PC-3 (cell line): ENCODE results near the gene FAM43A. TPM values are rescaled to one million over a fixed set of nuclear protein-coding genes. Genes with fewer than 3 reads are reported as not detected.

ENCODE experiments used
- ATAC-seq: fragments of 200-7000 bp; cut with Tn5 transposase; 2 replicates; pipeline ENCODE4 v1.9.1; 2020; ENCODE audit warnings: mild to moderate bottlenecking, moderate library complexity
- BruUV-seq: library from RNA; stranded (reverse); fragments of 400-500 nt; replicated peaks from 2 replicates; lab custom pipeline; 2021; lab: Mats Ljungman, UMichigan
- CTCF ChIA-PET: fragments of 300-600 bp; sonication (Branson Sonifier 250); formaldehyde crosslinking; loops from one replicate; lab custom pipeline; 2022; ENCODE audit warnings: antibody characterized with exemption; lab: Charles Lee
- POLR2A ChIA-PET: fragments of 300-600 bp; sonication (Branson Sonifier 250); formaldehyde crosslinking; loops from one replicate; lab custom pipeline; 2022; ENCODE audit warnings: antibody characterized with exemption; ENCODE audit not compliant: unreplicated experiment; lab: Charles Lee
- DNase-seq: peaks from one replicate; pipeline ENCODE4 v3.0.0-alpha.2; 2015
- H2AFZ ChIP-seq: fragments of 300-600 bp; sonication (generic); 2 replicates; pipeline ENCODE4 v1.6.0; 2016; ENCODE audit warnings: antibody characterized with exemption, low read length
- H3F3A ChIP-seq: fragments of 300-600 bp; sonication (generic); one replicate; pipeline ENCODE4 v1.6.0; 2017; ENCODE audit warnings: antibody characterized with exemption, low read length, control low read depth, mild to moderate bottlenecking; ENCODE audit not compliant: unreplicated experiment
- H3K27ac ChIP-seq: fragments of 300-600 bp; sonication (generic); 2 replicates; pipeline ENCODE4 v1.5.1; 2016; ENCODE audit warnings: mild to moderate bottlenecking, low read length
- H3K27me3 ChIP-seq: fragments of 300-600 bp; sonication (generic); 2 replicates; pipeline ENCODE4 v1.6.1; 2016; ENCODE audit warnings: low read length, mixed read lengths
- H3K36me3 ChIP-seq: fragments of 300-600 bp; sonication (generic); 2 replicates; pipeline ENCODE4 v1.6.1; 2016; ENCODE audit warnings: low read depth, mixed run types, low read length, mixed read lengths
- H3K4me1 ChIP-seq: fragments of 300-600 bp; sonication (generic); 2 replicates; pipeline ENCODE4 v1.5.1; 2016; ENCODE audit warnings: low read length; ENCODE audit not compliant: insufficient read depth
- H3K4me2 ChIP-seq: fragments of 300-600 bp; sonication (generic); 2 replicates; pipeline ENCODE4 v1.6.0; 2016; ENCODE audit warnings: low read length
- H3K4me3 ChIP-seq: fragments of 300-600 bp; sonication (generic); 2 replicates; pipeline ENCODE4 v1.5.1; 2016; ENCODE audit warnings: mild to moderate bottlenecking, low read length, mixed read lengths
- H3K79me2 ChIP-seq: fragments of 300-600 bp; sonication (generic); 2 replicates; pipeline ENCODE4 v1.6.1; 2017; ENCODE audit warnings: low read length, mixed read lengths
- H3K9ac ChIP-seq: fragments of 300-600 bp; sonication (generic); 2 replicates; pipeline ENCODE4 v1.6.0; 2016; ENCODE audit warnings: mild to moderate bottlenecking, low read length
- H3K9me2 ChIP-seq: fragments of 300-600 bp; sonication (generic); replicated peaks from 2 replicates; pipeline ENCODE4 v1.6.1; 2016; ENCODE audit warnings: mixed run types, low read length, mixed read lengths
- H3K9me3 ChIP-seq: fragments of 300-600 bp; sonication (generic); 2 replicates; pipeline ENCODE4 v1.6.1; 2016; ENCODE audit warnings: low read length, mixed read lengths
- H4K20me1 ChIP-seq: fragments of 300-600 bp; sonication (generic); 2 replicates; pipeline ENCODE4 v1.6.1; 2016; ENCODE audit warnings: low read length, mixed read lengths
- EZH2 ChIP-seq: fragments of 300-600 bp; sonication (generic); IDR thresholded peaks from one replicate; pipeline ENCODE4 v1.6.1; 2017; ENCODE audit warnings: antibody characterized with exemption, mild to moderate bottlenecking, low read length; ENCODE audit not compliant: unreplicated experiment
- EZH2phosphoT487 ChIP-seq: fragments of 300-600 bp; sonication (generic); IDR thresholded peaks from 2 replicates; pipeline ENCODE4 v1.6.1; 2018; ENCODE audit warnings: mild to moderate bottlenecking, antibody characterized with exemption, low read length, borderline replicate concordance
- intact Hi-C: fragments of 100-400 bp; cut with micrococcal nuclease; formaldehyde crosslinking; loops from 2 replicates; pipeline ENCODE4 v1.9.0; 2023
- total RNA-seq: library from RNA; depleted of rRNA; stranded (reverse); fragments of >200 nt; gene quantifications from 2 replicates; pipeline ENCODE4 v1.2.3, GENCODE V29; 2014
- TF ChIP-seq, protein P1 (sequence below): fragments of 300-600 bp; sonication (generic); conservative IDR thresholded peaks from 2 replicates; pipeline ENCODE4 v1.5.1; 2017; ENCODE audit warnings: antibody characterized with exemption, low read depth, mild to moderate bottlenecking, low read length

The FAM43A gene
- total RNA-seq, 1 experiment from 2014 or later, result 59.8 TPM

DNA sequence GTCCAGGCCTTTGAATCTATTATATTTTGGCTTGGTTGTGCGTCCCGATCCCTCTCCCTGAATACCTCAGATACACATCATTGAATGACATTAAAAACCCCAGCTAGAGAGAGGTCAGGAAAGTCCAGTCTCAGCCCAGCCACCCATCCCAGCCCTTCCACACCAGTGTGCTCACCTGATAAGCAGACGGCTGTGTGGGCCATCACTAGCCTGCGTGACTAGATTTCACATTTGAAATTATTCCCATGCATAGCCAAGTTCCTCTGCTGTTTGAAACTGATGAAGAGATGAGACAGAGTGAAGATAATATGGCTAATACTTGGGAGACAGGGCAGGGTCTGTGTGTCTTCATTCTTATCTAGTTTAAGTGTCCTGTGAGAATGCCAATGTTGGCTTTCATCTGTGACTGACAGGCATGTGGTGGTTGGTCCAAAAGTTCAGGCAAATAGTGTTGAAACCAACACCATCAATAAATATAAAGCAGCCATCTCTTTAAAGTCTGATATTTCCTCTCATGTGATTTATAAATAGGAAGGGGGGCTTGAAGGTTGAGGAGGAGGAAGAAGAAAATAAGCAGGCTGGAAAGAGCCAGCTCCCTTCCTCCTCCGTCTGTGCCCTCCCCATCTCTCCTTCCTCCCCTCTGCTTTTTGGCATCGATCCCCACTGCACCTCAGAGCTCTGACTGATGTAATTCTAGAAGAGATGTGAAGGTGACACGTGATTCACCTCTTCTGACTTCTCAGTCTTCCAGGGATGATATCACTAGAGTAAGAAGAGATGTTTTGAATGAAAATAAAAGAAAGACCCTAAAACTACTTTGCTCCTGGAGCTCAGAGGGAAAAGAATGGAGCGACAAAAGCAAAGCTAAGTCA, 5.1 kb downstream of the FAM43A start:
- peaks cover 35% of the 10 kb centered on the region for H4K20me1 ChIP-seq
- no peak overlapping the region for H3K4me2 ChIP-seq
- intact Hi-C loops, result no loop called here
- no peak overlapping the region for H3K27ac ChIP-seq
- H3K9ac ChIP-seq, result no peak overlapping the region
- DNase-seq, result peak; percentile 47
- ChIA-PET CTCF (no interaction called here), POLR2A (no interaction called here)
- no TSS peak for BruUV-seq
- no peaks in the 10 kb centered on the region for H3K9me3 ChIP-seq
- H3F3A ChIP-seq, result no peaks in the 10 kb centered on the region
- TF ChIP-seq EZH2phosphoT487, result no peak
- TF ChIP-seq, protein P1, sequence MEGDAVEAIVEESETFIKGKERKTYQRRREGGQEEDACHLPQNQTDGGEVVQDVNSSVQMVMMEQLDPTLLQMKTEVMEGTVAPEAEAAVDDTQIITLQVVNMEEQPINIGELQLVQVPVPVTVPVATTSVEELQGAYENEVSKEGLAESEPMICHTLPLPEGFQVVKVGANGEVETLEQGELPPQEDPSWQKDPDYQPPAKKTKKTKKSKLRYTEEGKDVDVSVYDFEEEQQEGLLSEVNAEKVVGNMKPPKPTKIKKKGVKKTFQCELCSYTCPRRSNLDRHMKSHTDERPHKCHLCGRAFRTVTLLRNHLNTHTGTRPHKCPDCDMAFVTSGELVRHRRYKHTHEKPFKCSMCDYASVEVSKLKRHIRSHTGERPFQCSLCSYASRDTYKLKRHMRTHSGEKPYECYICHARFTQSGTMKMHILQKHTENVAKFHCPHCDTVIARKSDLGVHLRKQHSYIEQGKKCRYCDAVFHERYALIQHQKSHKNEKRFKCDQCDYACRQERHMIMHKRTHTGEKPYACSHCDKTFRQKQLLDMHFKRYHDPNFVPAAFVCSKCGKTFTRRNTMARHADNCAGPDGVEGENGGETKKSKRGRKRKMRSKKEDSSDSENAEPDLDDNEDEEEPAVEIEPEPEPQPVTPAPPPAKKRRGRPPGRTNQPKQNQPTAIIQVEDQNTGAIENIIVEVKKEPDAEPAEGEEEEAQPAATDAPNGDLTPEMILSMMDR, result no peak
- no peak for TF ChIP-seq EZH2
- ATAC-seq, result no peak
- no peaks in the 10 kb centered on the region for H3K27me3 ChIP-seq
- no peaks in the 10 kb centered on the region for H3K9me2 ChIP-seq
- no peak overlapping the region for H2AFZ ChIP-seq
- H3K36me3 ChIP-seq, result no peaks in the 10 kb centered on the region
- H3K4me1 ChIP-seq, result peaks cover 23% of the 10 kb centered on the region
- no peak overlapping the region for H3K4me3 ChIP-seq
- peaks cover 37% of the 10 kb centered on the region for H3K79me2 ChIP-seq

DNA sequence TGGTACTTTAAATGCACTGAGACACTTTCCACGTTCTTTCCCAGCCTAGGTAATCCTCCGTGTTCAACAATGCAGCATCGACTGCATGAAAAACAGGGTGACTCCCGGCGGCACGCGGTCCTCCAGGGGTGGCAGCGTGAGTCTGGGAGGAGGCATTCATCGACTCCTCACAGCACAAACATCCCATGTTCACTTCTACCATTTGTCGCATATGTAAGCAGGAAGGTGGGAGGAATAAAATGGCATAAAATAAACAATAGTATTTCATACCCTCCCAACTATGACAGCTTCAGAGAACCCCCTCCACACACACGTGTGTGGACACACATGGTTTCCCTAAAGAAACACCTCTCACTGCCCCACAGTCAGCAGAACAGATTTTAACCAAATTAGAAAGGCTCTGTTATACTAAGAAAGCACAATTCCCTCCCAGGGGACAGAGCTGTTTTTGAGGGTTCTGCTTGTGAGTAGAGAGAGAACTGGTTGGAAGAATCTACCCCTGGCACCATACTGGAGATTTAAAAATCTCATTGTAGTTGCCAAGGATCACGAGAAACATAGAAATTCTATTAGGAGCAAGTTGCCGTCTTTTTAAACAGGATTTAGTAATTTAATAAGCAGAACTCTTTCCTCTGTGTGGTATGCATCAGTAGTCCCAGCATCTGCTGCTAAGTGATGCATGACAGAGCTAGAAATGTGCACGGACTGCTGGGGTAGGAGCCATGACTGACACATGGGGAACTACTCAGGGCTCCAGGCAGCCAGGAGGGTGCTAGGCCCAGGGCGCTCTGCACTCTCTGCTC, 6.0 kb downstream of the FAM43A start:
- ChIA-PET CTCF (no interaction called here), POLR2A (no interaction called here)
- ATAC-seq, result no peak

More for the DNA sequence above, 6.0 kb downstream of the FAM43A start:
- Histone ChIP-seq H3K36me3 (no peaks in the 10 kb centered on the region), H2AFZ (no peak overlapping the region), H3F3A (no peaks in the 10 kb centered on the region), H3K27ac (no peak overlapping the region), H3K9me2 (no peaks in the 10 kb centered on the region), H3K4me3 (no peak overlapping the region), H4K20me1 (peaks cover 28% of the 10 kb centered on the region), H3K4me2 (no peak overlapping the region), H3K9me3 (no peaks in the 10 kb centered on the region), H3K79me2 (peaks cover 28% of the 10 kb centered on the region), H3K27me3 (no peaks in the 10 kb centered on the region), H3K4me1 (peaks cover 23% of the 10 kb centered on the region), H3K9ac (no peak overlapping the region)
- no TSS peak for BruUV-seq
- no peak for TF ChIP-seq EZH2phosphoT487
- TF ChIP-seq, protein P1, result no peak
- no peak for TF ChIP-seq EZH2
- intact Hi-C loops, result no loop called here
- DNase-seq, result no peak
